AG08396 (cell line): ENCODE measurements around the gene MUC12.

Source experiments
- DNase-seq: peaks from one replicate; pipeline ENCODE4 v3.0.0; 2012; ENCODE audit warnings: low spot score, mixed read lengths

Gene MUC12

GRCh38 chr7:101066141-101066832 is 96.9 kb downstream of the MUC12 start:
- no peak for DNase-seq

- no peak for DNase-seq
Measured at GRCh38 chr7:101066833-101067177, 97.4 kb downstream of the MUC12 start.

- DNase-seq = no peak
Measured at GRCh38 chr7:101068401-101068800, 99.0 kb downstream of the MUC12 start.
